Endodermal cell (in vitro differentiated cells): ENCODE results near the gene GNAI3. TPM values are rescaled to one million over a fixed set of nuclear protein-coding genes. Genes with fewer than 3 reads are reported as not detected.

Experiments used
- DNase-seq: peaks from one replicate; pipeline ENCODE4 v3.0.0-alpha.2; 2017
- H3K27ac ChIP-seq: 2 replicates; pipeline ENCODE4 v1.5.1; 2013; ENCODE audit warnings: mild to moderate bottlenecking, low read depth, low read length, moderate library complexity
- H3K27me3 ChIP-seq: 2 replicates; pipeline ENCODE4 v1.6.1; 2013; ENCODE audit warnings: mild to moderate bottlenecking, low read length, moderate library complexity; ENCODE audit not compliant: insufficient read depth, control insufficient read depth, poor library complexity, severe bottlenecking
- H3K36me3 ChIP-seq: 2 replicates; pipeline ENCODE4 v1.7.0; 2013; ENCODE audit warnings: mild to moderate bottlenecking, low read length, moderate library complexity; ENCODE audit not compliant: control insufficient read depth, insufficient read depth
- H3K4me1 ChIP-seq: one replicate; pipeline ENCODE4 v1.7.0; 2013; ENCODE audit warnings: low read length; ENCODE audit not compliant: control insufficient read depth, insufficient read depth
- H3K4me3 ChIP-seq: 2 replicates; pipeline ENCODE4 v1.5.1; 2013; ENCODE audit warnings: mild to moderate bottlenecking, low read length, moderate library complexity
- H3K9ac ChIP-seq: 2 replicates; pipeline ENCODE4 v1.6.1; 2013; ENCODE audit warnings: mild to moderate bottlenecking, low read length, moderate library complexity; ENCODE audit not compliant: poor library complexity, severe bottlenecking; ENCODE audit errors: extremely low read depth
- H3K9me3 ChIP-seq: 2 replicates; pipeline ENCODE4 v1.6.1; 2013; ENCODE audit warnings: mild to moderate bottlenecking, low read length, moderate library complexity; ENCODE audit not compliant: control insufficient read depth
- H3K27ac Mint-ChIP-seq: 2 replicates; pipeline ENCODE4 v1.8.0; 2020; ENCODE audit warnings: mixed read lengths
- H3K27me3 Mint-ChIP-seq: 2 replicates; pipeline ENCODE4 v1.8.0; 2021; ENCODE audit warnings: mild to moderate bottlenecking, mixed read lengths; ENCODE audit not compliant: insufficient read depth
- H3K36me3 Mint-ChIP-seq: 2 replicates; pipeline ENCODE4 v1.8.0; 2020; ENCODE audit warnings: low read depth, mixed read lengths
- H3K4me1 Mint-ChIP-seq: 2 replicates; pipeline ENCODE4 v1.8.0; 2020; ENCODE audit warnings: mixed read lengths
- H3K4me3 Mint-ChIP-seq: 2 replicates; pipeline ENCODE4 v1.8.0; 2020; ENCODE audit warnings: mild to moderate bottlenecking, moderate library complexity, mixed read lengths
- H3K9me3 Mint-ChIP-seq: 2 replicates; pipeline ENCODE4 v1.8.0; 2020; ENCODE audit warnings: mild to moderate bottlenecking, mixed read lengths
- CTCF ChIP-seq: fragments of 200-600 bp; sonication (generic); conservative IDR thresholded peaks from 2 replicates; pipeline ENCODE4 v1.5.0; 2021; ENCODE audit warnings: antibody characterized with exemption, mild to moderate bottlenecking
- WGBS, 2 experiments: methylation state at CpG; one replicate each; pipeline versions ENCODE4 v1.1.5 to v1.1.7; 2013; ENCODE audit warnings: missing lambda C conversion rate in 2 of 2, mixed read lengths in 1 of 2; ENCODE audit not compliant: insufficient coverage in 1 of 2, insufficient read length in 1 of 2; 5-methylcytosine and 5-hydroxymethylcytosine counted together
- total RNA-seq, 2 donors: library from RNA; stranded (reverse); fragmentation: NEBNext Ultra II Directional in 1 of 2; extraction: Animal tissue kit (Norgen Biotek cat#: 25700) in 1 of 2; gene quantifications; 2 replicates in 1 of 2; 3 replicates in 1 of 2; pipeline ENCODE4 v1.2.1, GENCODE V29; 2021

GNAI3 gene
- total RNA-seq, 2 donors from 2014 or later = 10.1 to 10.9 TPM

GRCh38 chr1:109629372-109630030 is 81.1 kb downstream of the GNAI3 start:
- H3K9ac ChIP-seq = no peak overlapping the region
- Mint-ChIP-seq H3K36me3 (peaks cover 35% of the 10 kb centered on the region), H3K4me3 (no peak overlapping the region), H3K4me1 (no peaks in the 10 kb centered on the region), H3K27me3 (no peaks in the 10 kb centered on the region), H3K27ac (no peak overlapping the region), H3K9me3 (no peaks in the 10 kb centered on the region)
- 82 to 85% methylated on average over 9 to 10 of the region's 10 CpGs for WGBS, 2 experiments
- TF ChIP-seq CTCF = no peak
- no peaks in the 10 kb centered on the region for H3K27me3 ChIP-seq
- no peaks in the 10 kb centered on the region for H3K9me3 ChIP-seq
- no peak overlapping the region for H3K27ac ChIP-seq
- peaks cover 25% of the 10 kb centered on the region for H3K36me3 ChIP-seq
- no peak overlapping the region for H3K4me3 ChIP-seq
- DNase-seq = no peak
- H3K4me1 ChIP-seq = no peaks in the 10 kb centered on the region

- Histone ChIP-seq H3K9ac (no peak overlapping the region), H3K9me3 (no peaks in the 10 kb centered on the region), H3K36me3 (peaks cover 25% of the 10 kb centered on the region), H3K4me1 (no peaks in the 10 kb centered on the region), H3K27me3 (no peaks in the 10 kb centered on the region), H3K4me3 (no peak overlapping the region), H3K27ac (no peak overlapping the region)
- peak; percentile 66 for TF ChIP-seq CTCF
- no peak overlapping the region for H3K4me3 Mint-ChIP-seq
- peak; percentile 84 for DNase-seq
- no peaks in the 10 kb centered on the region for H3K4me1 Mint-ChIP-seq
- H3K27ac Mint-ChIP-seq = no peak overlapping the region
- H3K36me3 Mint-ChIP-seq = peaks cover 35% of the 10 kb centered on the region
- no peaks in the 10 kb centered on the region for H3K9me3 Mint-ChIP-seq
- 93% methylated on average over 12 to 24 of the region's 30 CpGs for WGBS, 2 experiments
- H3K27me3 Mint-ChIP-seq = no peaks in the 10 kb centered on the region
Measured at GRCh38 chr1:109630081-109630897, 81.9 kb downstream of the GNAI3 start.

GRCh38 chr1:109630898-109631512 is 82.6 kb downstream of the GNAI3 start:
- Histone ChIP-seq H3K9ac (no peak overlapping the region), H3K36me3 (peaks cover 25% of the 10 kb centered on the region), H3K4me1 (peaks cover 3% of the 10 kb centered on the region), H3K9me3 (no peaks in the 10 kb centered on the region), H3K27me3 (no peaks in the 10 kb centered on the region), H3K4me3 (no peak overlapping the region), H3K27ac (no peak overlapping the region)
- peak; percentile 34 for DNase-seq
- H3K27me3 Mint-ChIP-seq = no peaks in the 10 kb centered on the region
- WGBS, 2 experiments = 96 to 97% methylated on average over 14 of the region's 14 CpGs
- peaks cover 2% of the 10 kb centered on the region for H3K4me1 Mint-ChIP-seq
- H3K4me3 Mint-ChIP-seq = no peak overlapping the region
- H3K36me3 Mint-ChIP-seq = peaks cover 34% of the 10 kb centered on the region
- no peak for TF ChIP-seq CTCF
- H3K9me3 Mint-ChIP-seq = no peaks in the 10 kb centered on the region
- H3K27ac Mint-ChIP-seq = no peak overlapping the region
